Measurements from ENCODE around the gene STING1.

- TF ChIP-seq CTCF (IDR thresholded peaks at IDR 0.05): no peak
- no peak for TF ChIP-seq POLR2A (IDR thresholded peaks at IDR 0.05)
Observed at GRCh38 chr5:139494256-139494655, 11.7 kb upstream of the STING1 start.
